Measurements from ENCODE around the gene LUC7L2. TPM values are rescaled to one million over a fixed set of nuclear protein-coding genes. Genes with fewer than 3 reads are reported as not detected.

LUC7L2 gene
- total RNA-seq, 1 donor from 2014 or later, result 87.8 TPM

- Histone ChIP-seq H3K9me3 (ENCODE audit: insufficient read depth, low read depth, low read length) (no peaks in the 10 kb centered on the region), H3K36me3 (ENCODE audit: insufficient read depth, low read length) (no peaks in the 10 kb centered on the region), H3K4me3 (ENCODE audit: insufficient read depth, low read depth, low read length) (peak overlapping the region; percentile 85), H4K20me1 (ENCODE audit: insufficient read depth, low read length) (no peaks in the 10 kb centered on the region), H3K79me2 (ENCODE audit: insufficient read depth, low read length) (peaks cover 26% of the 10 kb centered on the region), H2AFZ (ENCODE audit: low read depth, low read length) (peak overlapping the region; percentile 94), H3K27ac (ENCODE audit: low read depth, low read length) (peak overlapping the region; percentile 98), H3K27me3 (ENCODE audit: insufficient read depth, low read length) (no peaks in the 10 kb centered on the region), H3K9ac (ENCODE audit: low read length) (peak overlapping the region; percentile 97), H3K4me2 (ENCODE audit: low read length) (peak overlapping the region; percentile 95), H3K4me1 (ENCODE audit: insufficient read depth, low read length) (peaks cover 9% of the 10 kb centered on the region)
- Mint-ChIP-seq H3K27ac (ENCODE audit: unreplicated experiment) (peak overlapping the region; percentile 99), H3K9me3 (ENCODE audit: unreplicated experiment) (peaks cover 4% of the 10 kb centered on the region), H3K36me3 (ENCODE audit: low read depth, unreplicated experiment) (no peaks in the 10 kb centered on the region), H3K4me1 (ENCODE audit: low read depth, unreplicated experiment) (peaks cover 7% of the 10 kb centered on the region), H3K4me3 (ENCODE audit: unreplicated experiment) (peak overlapping the region; percentile 96), H3K27me3 (ENCODE audit: low read depth, unreplicated experiment) (no peaks in the 10 kb centered on the region)
- DNase-seq (ENCODE audit: low read depth), result no peak
- no peak for FAIRE-seq
- TF ChIP-seq EZH2 (IDR thresholded peaks at IDR 0.05; ENCODE audit: insufficient read depth, low read length), result no peak
- no peak for TF ChIP-seq CTCF (IDR thresholded peaks at IDR 0.05; ENCODE audit: insufficient read depth, low read depth, low read length)
Observed at GRCh38 chr7:139341776-139342226, 17.9 kb upstream of the LUC7L2 start.

GRCh38 chr7:139345042-139345441 is 14.7 kb upstream of the LUC7L2 start:
- Mint-ChIP-seq H3K9me3 (ENCODE audit: unreplicated experiment) (no peaks in the 10 kb centered on the region), H3K27ac (ENCODE audit: unreplicated experiment) (no peak overlapping the region), H3K36me3 (ENCODE audit: low read depth, unreplicated experiment) (no peaks in the 10 kb centered on the region), H3K4me3 (ENCODE audit: unreplicated experiment) (no peak overlapping the region), H3K4me1 (ENCODE audit: low read depth, unreplicated experiment) (peaks cover 7% of the 10 kb centered on the region), H3K27me3 (ENCODE audit: low read depth, unreplicated experiment) (no peaks in the 10 kb centered on the region)
- no peak for FAIRE-seq
- no peaks in the 10 kb centered on the region for H3K27me3 ChIP-seq (ENCODE audit: insufficient read depth, low read length)
- H3K4me1 ChIP-seq (ENCODE audit: insufficient read depth, low read length), result peaks cover 9% of the 10 kb centered on the region
- no peak for DNase-seq (ENCODE audit: low read depth)
- H3K4me2 ChIP-seq (ENCODE audit: low read length), result no peak overlapping the region
- no peak overlapping the region for H3K4me3 ChIP-seq (ENCODE audit: insufficient read depth, low read depth, low read length)
- no peaks in the 10 kb centered on the region for H3K9me3 ChIP-seq (ENCODE audit: insufficient read depth, low read depth, low read length)
- H3K36me3 ChIP-seq (ENCODE audit: insufficient read depth, low read length), result no peaks in the 10 kb centered on the region
- no peak overlapping the region for H2AFZ ChIP-seq (ENCODE audit: low read depth, low read length)
- H3K27ac ChIP-seq (ENCODE audit: low read depth, low read length), result no peak overlapping the region
- peaks cover 26% of the 10 kb centered on the region for H3K79me2 ChIP-seq (ENCODE audit: insufficient read depth, low read length)
- TF ChIP-seq CTCF (IDR thresholded peaks at IDR 0.05; ENCODE audit: insufficient read depth, low read depth, low read length), result no peak
- no peaks in the 10 kb centered on the region for H4K20me1 ChIP-seq (ENCODE audit: insufficient read depth, low read length)
- no peak overlapping the region for H3K9ac ChIP-seq (ENCODE audit: low read length)

- no peak for FAIRE-seq
- H3K9ac ChIP-seq (ENCODE audit: low read length), result no peak overlapping the region
Observed at GRCh38 chr7:139351027-139351426, 8.7 kb upstream of the LUC7L2 start.

More at GRCh38 chr7:139351027-139351426, 8.7 kb upstream of the LUC7L2 start:
- Mint-ChIP-seq H3K4me1 (ENCODE audit: low read depth, unreplicated experiment) (peaks cover 3% of the 10 kb centered on the region), H3K4me3 (ENCODE audit: unreplicated experiment) (no peak overlapping the region), H3K36me3 (ENCODE audit: low read depth, unreplicated experiment) (peaks cover 5% of the 10 kb centered on the region), H3K27ac (ENCODE audit: unreplicated experiment) (no peak overlapping the region), H3K9me3 (ENCODE audit: unreplicated experiment) (no peaks in the 10 kb centered on the region), H3K27me3 (ENCODE audit: low read depth, unreplicated experiment) (no peaks in the 10 kb centered on the region)
- no peaks in the 10 kb centered on the region for H3K27me3 ChIP-seq (ENCODE audit: insufficient read depth, low read length)
- no peaks in the 10 kb centered on the region for H3K36me3 ChIP-seq (ENCODE audit: insufficient read depth, low read length)
- H3K9me3 ChIP-seq (ENCODE audit: insufficient read depth, low read depth, low read length), result no peaks in the 10 kb centered on the region
- no peaks in the 10 kb centered on the region for H3K79me2 ChIP-seq (ENCODE audit: insufficient read depth, low read length)
- TF ChIP-seq CTCF (IDR thresholded peaks at IDR 0.05; ENCODE audit: insufficient read depth, low read depth, low read length) (no peak), EZH2 (IDR thresholded peaks at IDR 0.05; ENCODE audit: insufficient read depth, low read length) (no peak)
- no peak overlapping the region for H3K4me3 ChIP-seq (ENCODE audit: insufficient read depth, low read depth, low read length)
- no peaks in the 10 kb centered on the region for H3K4me1 ChIP-seq (ENCODE audit: insufficient read depth, low read length)
- H3K4me2 ChIP-seq (ENCODE audit: low read length), result no peak overlapping the region
- H2AFZ ChIP-seq (ENCODE audit: low read depth, low read length), result no peak overlapping the region
- no peak overlapping the region for H3K27ac ChIP-seq (ENCODE audit: low read depth, low read length)
- DNase-seq (ENCODE audit: low read depth), result no peak
- no peaks in the 10 kb centered on the region for H4K20me1 ChIP-seq (ENCODE audit: insufficient read depth, low read length)
